ENCODE data around the gene KDM4C. TPM values are rescaled to one million over a fixed set of nuclear protein-coding genes. Genes with fewer than 3 reads are reported as not detected.

The KDM4C gene
- total RNA-seq, 1 experiment from 2014 or later = 7.1 TPM

DNA sequence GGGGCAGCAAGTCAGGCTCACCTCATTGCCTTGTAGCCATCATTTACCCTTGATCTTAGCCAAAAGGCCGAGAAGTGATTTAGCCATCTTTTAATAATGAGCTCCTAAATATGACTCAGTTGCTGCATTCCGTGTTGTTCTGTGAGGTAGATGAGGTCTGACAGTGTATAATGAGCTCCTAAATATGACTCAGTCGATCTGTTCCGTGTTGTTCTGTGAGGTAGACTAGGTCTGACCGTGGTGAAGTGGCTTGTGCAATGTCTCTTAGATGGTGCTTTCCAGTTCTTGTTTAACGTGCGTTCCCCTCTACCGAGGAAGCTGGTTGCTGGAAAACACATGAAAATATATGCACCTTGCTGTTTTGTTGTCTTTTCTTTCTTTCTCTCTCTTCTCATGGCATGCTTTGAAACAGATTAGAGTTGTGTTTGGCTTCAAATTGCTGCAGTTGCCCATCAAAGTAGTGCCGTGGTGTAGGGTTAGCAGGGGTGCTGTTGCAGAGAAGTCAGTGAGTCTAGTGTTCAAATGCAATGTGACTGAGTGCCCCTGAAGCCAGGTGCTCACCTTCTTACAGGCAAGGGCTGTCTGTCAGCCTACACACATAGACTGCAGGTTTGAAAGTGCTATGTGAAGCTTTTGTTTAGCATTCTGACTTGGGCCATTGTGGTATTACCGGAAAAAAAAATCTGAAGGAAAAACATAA is 118.6 kb downstream of the KDM4C start:
- Histone ChIP-seq H3K27me3 (ENCODE audit: control insufficient read depth, insufficient read depth, low read length) (no peaks in the 10 kb centered on the region), H3K4me1 (ENCODE audit: control insufficient read depth, insufficient read depth, low read length) (no peaks in the 10 kb centered on the region), H3K4me3 (ENCODE audit: low read depth in 2 of 2, low read length in 2 of 2) (no peak overlapping the region), H3K9me3 (ENCODE audit: control insufficient read depth, insufficient read depth, low read depth, low read length) (no peaks in the 10 kb centered on the region), H3K36me3 (ENCODE audit: control insufficient read depth, insufficient read depth, low read length) (no peaks in the 10 kb centered on the region), H3K27ac (ENCODE audit: low read length) (no peak overlapping the region)
- DNase-seq (ENCODE audit: low read depth, low spot score) = no peak
- in situ Hi-C loops (cut with HindIII; ENCODE audit: low pct_unique_long_range_greater_than_20kb, low sequenced_read_pairs) (no loop called here), intact Hi-C loops (cut with micrococcal nuclease; ENCODE audit: unreplicated experiment) (no loop called here)
- TF ChIP-seq, protein P1, sequence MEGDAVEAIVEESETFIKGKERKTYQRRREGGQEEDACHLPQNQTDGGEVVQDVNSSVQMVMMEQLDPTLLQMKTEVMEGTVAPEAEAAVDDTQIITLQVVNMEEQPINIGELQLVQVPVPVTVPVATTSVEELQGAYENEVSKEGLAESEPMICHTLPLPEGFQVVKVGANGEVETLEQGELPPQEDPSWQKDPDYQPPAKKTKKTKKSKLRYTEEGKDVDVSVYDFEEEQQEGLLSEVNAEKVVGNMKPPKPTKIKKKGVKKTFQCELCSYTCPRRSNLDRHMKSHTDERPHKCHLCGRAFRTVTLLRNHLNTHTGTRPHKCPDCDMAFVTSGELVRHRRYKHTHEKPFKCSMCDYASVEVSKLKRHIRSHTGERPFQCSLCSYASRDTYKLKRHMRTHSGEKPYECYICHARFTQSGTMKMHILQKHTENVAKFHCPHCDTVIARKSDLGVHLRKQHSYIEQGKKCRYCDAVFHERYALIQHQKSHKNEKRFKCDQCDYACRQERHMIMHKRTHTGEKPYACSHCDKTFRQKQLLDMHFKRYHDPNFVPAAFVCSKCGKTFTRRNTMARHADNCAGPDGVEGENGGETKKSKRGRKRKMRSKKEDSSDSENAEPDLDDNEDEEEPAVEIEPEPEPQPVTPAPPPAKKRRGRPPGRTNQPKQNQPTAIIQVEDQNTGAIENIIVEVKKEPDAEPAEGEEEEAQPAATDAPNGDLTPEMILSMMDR (IDR thresholded peaks at IDR 0.05) = no peak
- TF ChIP-seq, protein P2, sequence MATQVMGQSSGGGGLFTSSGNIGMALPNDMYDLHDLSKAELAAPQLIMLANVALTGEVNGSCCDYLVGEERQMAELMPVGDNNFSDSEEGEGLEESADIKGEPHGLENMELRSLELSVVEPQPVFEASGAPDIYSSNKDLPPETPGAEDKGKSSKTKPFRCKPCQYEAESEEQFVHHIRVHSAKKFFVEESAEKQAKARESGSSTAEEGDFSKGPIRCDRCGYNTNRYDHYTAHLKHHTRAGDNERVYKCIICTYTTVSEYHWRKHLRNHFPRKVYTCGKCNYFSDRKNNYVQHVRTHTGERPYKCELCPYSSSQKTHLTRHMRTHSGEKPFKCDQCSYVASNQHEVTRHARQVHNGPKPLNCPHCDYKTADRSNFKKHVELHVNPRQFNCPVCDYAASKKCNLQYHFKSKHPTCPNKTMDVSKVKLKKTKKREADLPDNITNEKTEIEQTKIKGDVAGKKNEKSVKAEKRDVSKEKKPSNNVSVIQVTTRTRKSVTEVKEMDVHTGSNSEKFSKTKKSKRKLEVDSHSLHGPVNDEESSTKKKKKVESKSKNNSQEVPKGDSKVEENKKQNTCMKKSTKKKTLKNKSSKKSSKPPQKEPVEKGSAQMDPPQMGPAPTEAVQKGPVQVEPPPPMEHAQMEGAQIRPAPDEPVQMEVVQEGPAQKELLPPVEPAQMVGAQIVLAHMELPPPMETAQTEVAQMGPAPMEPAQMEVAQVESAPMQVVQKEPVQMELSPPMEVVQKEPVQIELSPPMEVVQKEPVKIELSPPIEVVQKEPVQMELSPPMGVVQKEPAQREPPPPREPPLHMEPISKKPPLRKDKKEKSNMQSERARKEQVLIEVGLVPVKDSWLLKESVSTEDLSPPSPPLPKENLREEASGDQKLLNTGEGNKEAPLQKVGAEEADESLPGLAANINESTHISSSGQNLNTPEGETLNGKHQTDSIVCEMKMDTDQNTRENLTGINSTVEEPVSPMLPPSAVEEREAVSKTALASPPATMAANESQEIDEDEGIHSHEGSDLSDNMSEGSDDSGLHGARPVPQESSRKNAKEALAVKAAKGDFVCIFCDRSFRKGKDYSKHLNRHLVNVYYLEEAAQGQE (IDR thresholded peaks at IDR 0.05; ENCODE audit: insufficient read depth in 1 of 2, low read depth in 2 of 2, low read length in 1 of 2) = no peak
- ChIA-PET CTCF (no interaction called here), POLR2A (no interaction called here)
- no TSS peak for BruUV-seq (replicated peaks)
- no peak for ATAC-seq

DNA sequence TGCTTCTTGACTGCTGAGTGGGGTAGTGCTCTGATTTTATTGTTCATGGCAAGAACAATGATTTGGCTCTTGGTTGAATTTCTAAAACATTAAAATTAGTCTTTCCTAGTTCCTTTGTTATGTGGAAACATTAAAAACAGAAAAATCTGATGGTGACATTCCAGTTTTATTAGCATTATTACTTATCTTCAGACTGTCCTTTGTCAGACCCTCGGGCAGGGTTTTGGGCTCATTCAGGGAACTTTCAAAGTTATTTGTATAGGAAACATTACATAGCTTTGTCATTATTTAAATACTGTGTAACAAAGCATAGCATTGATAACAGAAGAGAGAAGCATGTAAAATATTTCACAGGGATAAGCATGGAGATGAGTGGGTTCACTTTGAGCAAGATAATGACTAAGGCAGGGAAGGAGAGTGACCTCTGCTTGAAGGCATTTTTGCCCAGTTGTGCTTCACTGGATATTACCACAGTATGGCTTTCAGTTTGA is 119.9 kb downstream of the KDM4C start:
- POLR2A ChIA-PET = no interaction called here
- ATAC-seq = no peak
- Histone ChIP-seq H3K4me1 (ENCODE audit: control insufficient read depth, insufficient read depth, low read length) (no peaks in the 10 kb centered on the region), H3K27me3 (ENCODE audit: control insufficient read depth, insufficient read depth, low read length) (no peaks in the 10 kb centered on the region), H3K27ac (ENCODE audit: low read length) (no peak overlapping the region), H3K9me3 (ENCODE audit: control insufficient read depth, insufficient read depth, low read depth, low read length) (no peaks in the 10 kb centered on the region), H3K4me3 (ENCODE audit: low read depth in 2 of 2, low read length in 2 of 2) (no peak overlapping the region), H3K36me3 (ENCODE audit: control insufficient read depth, insufficient read depth, low read length) (no peaks in the 10 kb centered on the region)
- intact Hi-C loops (cut with micrococcal nuclease; ENCODE audit: unreplicated experiment) = no loop called here
- in situ Hi-C loops (cut with HindIII; ENCODE audit: low pct_unique_long_range_greater_than_20kb, low sequenced_read_pairs) = no loop called here
- no TSS peak for BruUV-seq (replicated peaks)
- CTCF ChIA-PET = no interaction called here
- TF ChIP-seq, protein P1 (IDR thresholded peaks at IDR 0.05) = no peak
- TF ChIP-seq, protein P2 (IDR thresholded peaks at IDR 0.05; ENCODE audit: insufficient read depth in 1 of 2, low read depth in 2 of 2, low read length in 1 of 2) = no peak
- TF ChIP-seq POLR2AphosphoS5 (IDR thresholded peaks at IDR 0.05; ENCODE audit: low read depth, low read length) (no peak), SIN3A (IDR thresholded peaks at IDR 0.05; ENCODE audit: borderline replicate concordance, insufficient read depth, low read depth, low read length) (no peak), TCF7L2 (IDR thresholded peaks at IDR 0.05; ENCODE audit: low read depth, low read length) (no peak)
- DNase-seq (ENCODE audit: low read depth, low spot score) = no peak
